ENCODE data around the gene ERBB2.

Gene ERBB2

GRCh38 chr17:39699818-39700147, at the start of gene ERBB2:
TSS of gene ERBB2 (plus strand) at chr17:39700064. CDS start at chr17:39700239, 175 bp downstream.
- Mint-ChIP-seq H3K9me3 (no peaks in the 10 kb centered on the region), H3K4me1 (peaks cover 27% of the 10 kb centered on the region), H3K27me3 (peaks cover 55% of the 10 kb centered on the region), H3K27ac (no peak within 1 kb of the TSS), H3K4me3 (peak within 1 kb of the TSS; percentile 48 to 49)
- ATAC-seq, result no peak
- no peak for DNase-seq

GRCh38 chr17:39650121-39650579, 49.7 kb upstream of the ERBB2 start:
- no peak for ATAC-seq
- H3K27ac Mint-ChIP-seq, result peak overlapping the region in 1 of 2 donors; percentile 8

GRCh38 chr17:39651923-39652586, 47.8 kb upstream of the ERBB2 start:
- no peaks in the 10 kb centered on the region for H3K27me3 Mint-ChIP-seq
- H3K4me1 Mint-ChIP-seq, result peaks cover 66% of the 10 kb centered on the region
- no peak overlapping the region for H3K4me3 Mint-ChIP-seq
- DNase-seq (no peak), ATAC-seq (no peak)
- H3K9me3 Mint-ChIP-seq, result no peaks in the 10 kb centered on the region
- H3K27ac Mint-ChIP-seq, result peak overlapping the region; percentile 29 to 92

More at GRCh38 chr17:39650121-39650579, 49.7 kb upstream of the ERBB2 start:
- no peak for DNase-seq
- peaks cover 59% of the 10 kb centered on the region for H3K4me1 Mint-ChIP-seq
- no peak overlapping the region for H3K4me3 Mint-ChIP-seq
- H3K27me3 Mint-ChIP-seq, result no peaks in the 10 kb centered on the region
- H3K9me3 Mint-ChIP-seq, result no peaks in the 10 kb centered on the region

GRCh38 chr17:39652587-39653315, 47.1 kb upstream of the ERBB2 start:
- H3K4me1 Mint-ChIP-seq, result peaks cover 71% of the 10 kb centered on the region
- no peaks in the 10 kb centered on the region for H3K9me3 Mint-ChIP-seq
- H3K27me3 Mint-ChIP-seq, result no peaks in the 10 kb centered on the region
- ATAC-seq (peak; percentile 5), DNase-seq (no peak)
- H3K27ac Mint-ChIP-seq, result peak overlapping the region in 1 of 2 donors; percentile 92
- no peak overlapping the region for H3K4me3 Mint-ChIP-seq

- H3K4me1 Mint-ChIP-seq, result peaks cover 76% of the 10 kb centered on the region
- DNase-seq, result no peak
- H3K9me3 Mint-ChIP-seq, result no peaks in the 10 kb centered on the region
- peak; percentile 18 for ATAC-seq
- no peak overlapping the region for H3K4me3 Mint-ChIP-seq
- H3K27ac Mint-ChIP-seq, result no peak overlapping the region
- no peaks in the 10 kb centered on the region for H3K27me3 Mint-ChIP-seq
These were observed 46.6 kb upstream of the ERBB2 start for GRCh38 chr17:39653316-39653661.

- H3K27ac Mint-ChIP-seq, result peak overlapping the region in 1 of 2 donors; percentile 21
- no peaks in the 10 kb centered on the region for H3K27me3 Mint-ChIP-seq
- peaks cover 81% of the 10 kb centered on the region for H3K4me1 Mint-ChIP-seq
- peak; percentile 82 for ATAC-seq
- H3K4me3 Mint-ChIP-seq, result no peak overlapping the region
- no peaks in the 10 kb centered on the region for H3K9me3 Mint-ChIP-seq
- peak; percentile 72 to 76 for DNase-seq
These were observed 46.1 kb upstream of the ERBB2 start for GRCh38 chr17:39653662-39654331.

- DNase-seq, result no peak
- no peaks in the 10 kb centered on the region for H3K9me3 Mint-ChIP-seq
- H3K4me1 Mint-ChIP-seq, result peaks cover 91% of the 10 kb centered on the region
- ATAC-seq, result no peak
- H3K4me3 Mint-ChIP-seq, result no peak overlapping the region
- H3K27me3 Mint-ChIP-seq, result no peaks in the 10 kb centered on the region
- H3K27ac Mint-ChIP-seq, result no peak overlapping the region
These were observed 44.8 kb upstream of the ERBB2 start for GRCh38 chr17:39655105-39655504.

- ATAC-seq (no peak), DNase-seq (no peak)
- H3K4me3 Mint-ChIP-seq, result peak overlapping the region in 1 of 2 donors; percentile 50
- H3K27me3 Mint-ChIP-seq, result no peaks in the 10 kb centered on the region
- H3K4me1 Mint-ChIP-seq, result peaks cover 68% of the 10 kb centered on the region
- H3K27ac Mint-ChIP-seq, result peak overlapping the region in 1 of 2 donors; percentile 94
- H3K9me3 Mint-ChIP-seq, result no peaks in the 10 kb centered on the region
These were observed 41.5 kb upstream of the ERBB2 start for GRCh38 chr17:39658346-39658745.

GRCh38 chr17:39658760-39659159, 41.1 kb upstream of the ERBB2 start:
- no peaks in the 10 kb centered on the region for H3K27me3 Mint-ChIP-seq
- ATAC-seq (no peak), DNase-seq (no peak)
- H3K4me3 Mint-ChIP-seq, result no peak overlapping the region
- no peaks in the 10 kb centered on the region for H3K9me3 Mint-ChIP-seq
- H3K4me1 Mint-ChIP-seq, result peaks cover 65% of the 10 kb centered on the region
- no peak overlapping the region for H3K27ac Mint-ChIP-seq

GRCh38 chr17:39659279-39660010, 40.4 kb upstream of the ERBB2 start:
- ATAC-seq, result no peak
- DNase-seq, result no peak
- Mint-ChIP-seq H3K27me3 (no peaks in the 10 kb centered on the region), H3K27ac (peak overlapping the region; percentile 57 to 93), H3K4me3 (peak overlapping the region; percentile 26 to 37), H3K9me3 (no peaks in the 10 kb centered on the region), H3K4me1 (peaks cover 63% of the 10 kb centered on the region)

GRCh38 chr17:39660011-39660360, 39.9 kb upstream of the ERBB2 start:
- H3K4me3 Mint-ChIP-seq, result peak overlapping the region in 1 of 2 donors; percentile 37
- peaks cover 60% of the 10 kb centered on the region for H3K4me1 Mint-ChIP-seq
- no peaks in the 10 kb centered on the region for H3K27me3 Mint-ChIP-seq
- H3K9me3 Mint-ChIP-seq, result no peaks in the 10 kb centered on the region
- H3K27ac Mint-ChIP-seq, result peak overlapping the region; percentile 57 to 63
- ATAC-seq (no peak), DNase-seq (no peak)

- H3K27me3 Mint-ChIP-seq, result peaks cover 2% of the 10 kb centered on the region
- no peak overlapping the region for H3K4me3 Mint-ChIP-seq
These were observed 39.2 kb upstream of the ERBB2 start for GRCh38 chr17:39660397-39661385.

GRCh38 chr17:39661744-39662541, 37.9 kb upstream of the ERBB2 start:
- no peak overlapping the region for H3K27ac Mint-ChIP-seq
- H3K4me3 Mint-ChIP-seq, result no peak overlapping the region
- no peak for DNase-seq
- H3K27me3 Mint-ChIP-seq, result peaks cover 14% of the 10 kb centered on the region
- peaks cover 62% of the 10 kb centered on the region for H3K4me1 Mint-ChIP-seq
- no peak for ATAC-seq
- no peaks in the 10 kb centered on the region for H3K9me3 Mint-ChIP-seq

More at GRCh38 chr17:39660397-39661385, 39.2 kb upstream of the ERBB2 start:
- Mint-ChIP-seq H3K4me1 (peaks cover 56% of the 10 kb centered on the region), H3K9me3 (no peaks in the 10 kb centered on the region), H3K27ac (no peak overlapping the region)
- no peak for ATAC-seq
- no peak for DNase-seq
